Choroid plexus epithelial cell (primary cell): ENCODE measurements around the gene PLAGL1.

Experiments
- DNase-seq: peaks from one replicate; pipeline ENCODE4 v3.0.0-alpha.2; 2010; ENCODE audit warnings: low read depth
- H3K4me3 ChIP-seq: 2 replicates; pipeline ENCODE4 v1.5.1; 2011; ENCODE audit warnings: low read depth, mild to moderate bottlenecking, control low read depth, low read length, moderate library complexity
- CTCF ChIP-seq: conservative IDR thresholded peaks from 2 replicates; pipeline ENCODE4 v1.5.1; 2011; ENCODE audit warnings: low read depth, mild to moderate bottlenecking, control low read depth, inconsistent platforms, low read length, moderate library complexity

Gene PLAGL1

GRCh38 chr6:144007478-144008119 is 460 bp downstream of the PLAGL1 start:
- TF ChIP-seq CTCF: no peak
- DNase-seq: no peak
- peak overlapping the region; percentile 67 for H3K4me3 ChIP-seq

- peak; percentile 62 for DNase-seq
- TF ChIP-seq CTCF: no peak
- peak overlapping the region; percentile 67 for H3K4me3 ChIP-seq
These were observed 1.2 kb downstream of the PLAGL1 start for GRCh38 chr6:144006736-144007477.

GRCh38 chr6:143999406-143999805 is 8.7 kb downstream of the PLAGL1 start:
- H3K4me3 ChIP-seq: no peak overlapping the region
- TF ChIP-seq CTCF: no peak
- DNase-seq: peak; percentile 74

GRCh38 chr6:143998686-143999085 is 9.4 kb downstream of the PLAGL1 start:
- no peak overlapping the region for H3K4me3 ChIP-seq
- no peak for DNase-seq
- TF ChIP-seq CTCF: no peak

- DNase-seq: no peak
- no peak for TF ChIP-seq CTCF
- no peak overlapping the region for H3K4me3 ChIP-seq
These were observed 14.0 kb downstream of the PLAGL1 start for GRCh38 chr6:143993965-143994646.

GRCh38 chr6:143992285-143992684 is 15.8 kb downstream of the PLAGL1 start:
- no peak for DNase-seq
- no peak overlapping the region for H3K4me3 ChIP-seq
- no peak for TF ChIP-seq CTCF
